GM18505 (cell line): ENCODE data around the gene BHMT.

Experiments used
- ATAC-seq: cut with Tn5 transposase; IDR thresholded peaks from one replicate; pipeline ENCODE4 v1.9.1; 2021; ENCODE audit not compliant: unreplicated experiment
- POLR2A ChIP-seq: IDR thresholded peaks from 4 replicates; pipeline ENCODE4 v1.6.1; 2011; ENCODE audit warnings: borderline replicate concordance; ENCODE audit not compliant: insufficient read depth, insufficient read length; ENCODE audit errors: extremely low read depth

BHMT gene

DNA sequence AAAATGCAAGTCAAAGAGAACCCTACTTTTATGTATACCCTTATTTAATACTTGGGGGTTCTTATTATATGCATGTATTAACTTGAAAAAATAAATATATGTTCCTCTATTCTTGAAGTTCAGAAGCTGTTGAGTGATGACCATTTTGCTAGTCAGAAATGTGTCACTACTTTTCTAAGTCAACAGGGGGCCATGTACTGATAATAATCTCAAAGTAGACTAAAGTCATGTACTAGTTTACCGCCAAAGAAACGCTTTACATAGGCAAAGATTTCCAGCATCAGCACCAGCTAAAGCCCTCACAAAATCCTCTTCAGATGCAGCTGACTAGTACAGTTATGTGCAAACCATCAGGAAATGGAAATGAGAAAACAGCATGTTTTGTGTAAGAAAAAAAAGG is 5.7 kb upstream of the BHMT start:
- ATAC-seq = no peak
- no peak for TF ChIP-seq POLR2A

DNA sequence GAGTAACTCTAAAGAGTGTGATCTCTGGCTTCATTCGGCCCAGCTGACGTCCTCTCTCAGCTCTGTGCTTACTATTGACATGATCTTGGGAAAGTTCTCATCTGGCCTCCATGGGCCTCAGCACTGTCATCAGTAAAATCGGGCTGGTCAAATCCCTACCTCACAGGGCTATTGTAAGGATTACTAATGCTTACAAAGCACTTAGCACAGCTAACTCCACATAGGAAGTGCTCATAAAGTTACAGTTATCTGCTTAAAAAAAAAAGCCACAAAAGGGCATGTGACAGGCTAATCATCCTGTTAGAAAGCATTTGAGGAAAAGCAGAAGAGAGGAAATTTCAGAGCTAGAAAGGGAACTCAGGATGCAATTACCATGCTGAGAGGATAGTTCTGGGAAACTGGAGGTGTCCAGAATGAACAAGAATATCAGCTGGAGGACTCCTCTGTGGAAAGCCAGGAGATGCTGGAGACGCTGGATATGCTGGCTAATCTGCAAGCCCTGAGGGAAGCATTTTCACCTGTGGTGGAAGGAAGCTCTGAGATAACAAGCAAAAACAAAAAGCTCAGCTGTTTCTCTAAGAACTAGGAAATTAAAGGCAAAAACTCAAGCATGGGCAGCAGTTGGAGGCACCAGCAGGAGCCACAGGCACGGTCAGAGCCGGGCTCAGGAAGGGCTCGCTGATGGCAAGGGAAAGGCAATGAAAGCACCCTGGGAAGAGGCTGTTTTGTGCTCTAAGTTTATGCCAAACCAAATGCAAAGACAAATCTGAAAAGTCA is 4.4 kb upstream of the BHMT start:
- no peak for TF ChIP-seq POLR2A
- no peak for ATAC-seq

GRCh38 chr5:79108086-79108485 is 3.5 kb upstream of the BHMT start:
- no peak for TF ChIP-seq POLR2A
- no peak for ATAC-seq

- no peak for ATAC-seq
- no peak for TF ChIP-seq POLR2A
Measured at GRCh38 chr5:79108792-79109191, 2.8 kb upstream of the BHMT start.

DNA sequence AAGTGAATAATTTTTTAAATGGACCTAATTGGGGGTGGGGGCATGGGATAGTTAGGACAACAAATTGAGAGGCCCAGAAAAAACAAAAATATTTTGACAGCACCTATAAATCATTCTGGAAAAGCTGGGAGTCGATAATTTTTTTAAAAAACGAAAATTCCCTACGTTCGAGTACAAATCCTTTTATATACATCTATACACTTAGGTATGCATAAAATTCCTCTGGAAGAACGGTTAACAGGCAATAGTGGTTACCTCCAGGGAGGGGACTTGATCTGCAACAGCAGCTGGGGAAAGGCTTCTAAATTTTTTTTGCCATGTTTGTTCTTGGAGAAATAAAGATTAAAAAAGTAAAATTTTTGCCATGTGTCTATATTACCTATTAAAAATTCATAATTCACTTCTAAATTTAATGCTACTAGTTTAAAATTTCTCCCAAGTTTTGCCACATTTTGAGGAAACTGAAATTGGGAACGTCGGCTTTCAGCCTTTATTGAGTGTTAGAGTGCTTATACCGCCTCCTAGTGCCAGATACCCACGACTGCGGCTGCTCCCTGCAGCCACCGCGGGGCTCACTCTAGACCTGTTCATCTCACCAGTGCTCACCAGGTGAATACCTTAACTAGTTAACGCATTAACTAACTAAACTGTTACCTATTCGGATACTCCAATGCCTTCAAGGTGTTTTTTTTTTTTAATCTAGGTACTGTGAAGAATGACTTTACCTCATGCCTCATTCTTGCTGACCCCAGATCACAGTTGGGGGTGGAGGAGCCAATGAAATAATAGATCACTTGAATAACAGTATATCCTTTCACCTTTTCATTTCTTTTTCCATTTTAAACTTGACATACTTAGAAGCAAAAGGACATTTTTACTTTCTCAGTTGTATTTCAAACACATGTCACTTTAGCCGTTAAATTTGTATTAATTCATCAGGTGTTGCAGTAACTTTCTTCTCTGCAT is 1.8 kb upstream of the BHMT start:
- TF ChIP-seq POLR2A = no peak
- no peak for ATAC-seq

DNA sequence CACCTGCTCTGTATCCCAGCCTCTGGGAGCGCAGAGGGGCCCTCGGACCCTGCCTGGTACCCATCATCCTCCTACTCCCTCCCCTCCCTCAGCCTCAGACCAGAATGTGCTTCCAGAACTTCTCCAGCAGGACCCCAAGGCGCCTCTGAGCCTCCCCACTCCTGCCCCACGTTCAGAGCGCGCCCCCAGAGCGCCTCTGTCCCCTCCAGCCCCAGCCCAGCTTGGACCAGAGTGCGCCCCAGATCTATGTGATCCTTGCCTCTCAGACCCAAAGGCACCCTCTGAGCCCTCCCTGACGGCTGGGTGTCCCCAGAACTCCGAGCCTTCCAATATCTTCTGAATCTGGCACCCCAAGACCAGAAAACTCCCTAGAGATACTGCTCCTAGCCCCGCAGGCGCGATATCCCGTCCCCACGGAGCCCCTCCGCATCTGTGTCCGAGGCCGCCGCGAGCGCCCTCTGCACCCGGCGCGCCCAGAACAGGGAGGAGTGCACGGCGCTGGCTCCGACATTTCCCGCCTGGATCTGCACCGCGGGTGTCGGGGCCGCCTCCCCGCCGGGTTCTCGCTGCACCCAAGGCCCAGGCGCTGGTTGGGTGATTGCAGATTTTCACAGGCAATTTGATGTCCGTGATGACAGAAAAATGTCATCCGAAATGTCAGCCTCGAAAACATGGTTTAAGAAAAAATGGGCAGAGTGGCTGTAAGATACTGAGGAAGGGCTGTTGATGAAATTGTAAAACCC is 522 bp downstream of the BHMT start:
- no peak for TF ChIP-seq POLR2A

GRCh38 chr5:79112703-79113058 is 1.1 kb downstream of the BHMT start:
- TF ChIP-seq POLR2A = no peak
- no peak for ATAC-seq

More for the DNA sequence above, 522 bp downstream of the BHMT start:
- no peak for ATAC-seq

DNA sequence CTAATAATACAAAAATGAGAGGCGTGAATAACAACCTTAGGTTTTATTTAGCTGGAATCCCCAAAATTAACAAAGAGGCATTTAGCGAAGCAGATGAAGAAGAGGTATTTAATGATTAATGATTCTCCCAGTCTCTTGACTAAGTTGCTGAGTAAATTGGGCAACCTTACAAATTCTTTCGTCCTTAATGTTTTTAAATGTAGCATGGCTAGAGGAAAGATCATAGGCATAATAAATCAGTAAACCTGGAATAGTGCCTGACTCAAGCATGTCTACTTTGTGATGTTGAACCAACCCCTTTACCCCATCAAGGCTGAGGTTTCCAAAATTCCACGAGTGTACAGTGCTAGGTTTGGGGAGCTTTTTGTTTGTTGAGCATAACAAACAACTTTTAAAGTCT is 7.9 kb downstream of the BHMT start:
- TF ChIP-seq POLR2A = no peak
- no peak for ATAC-seq

DNA sequence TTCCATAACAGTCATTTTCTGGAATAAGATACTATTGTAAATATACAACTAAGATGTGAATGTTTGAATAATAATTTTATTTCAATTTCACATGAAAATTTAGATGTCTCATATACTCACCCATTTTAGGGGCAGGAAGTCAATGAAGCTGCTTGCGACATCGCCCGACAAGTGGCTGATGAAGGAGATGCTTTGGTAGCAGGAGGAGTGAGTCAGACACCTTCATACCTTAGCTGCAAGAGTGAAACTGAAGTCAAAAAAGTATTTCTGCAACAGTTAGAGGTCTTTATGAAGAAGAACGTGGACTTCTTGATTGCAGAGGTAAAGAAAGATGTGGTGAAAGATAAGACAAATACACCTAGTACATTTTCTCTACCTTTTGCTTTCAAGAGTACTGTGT is 8.6 kb downstream of the BHMT start:
- TF ChIP-seq POLR2A = no peak
- ATAC-seq = no peak

GRCh38 chr5:79122973-79123372 is 11.4 kb downstream of the BHMT start:
- no peak for TF ChIP-seq POLR2A
- ATAC-seq = no peak

- no peak for TF ChIP-seq POLR2A
- ATAC-seq = no peak
Measured at GRCh38 chr5:79124607-79125006, 13.0 kb downstream of the BHMT start.

DNA sequence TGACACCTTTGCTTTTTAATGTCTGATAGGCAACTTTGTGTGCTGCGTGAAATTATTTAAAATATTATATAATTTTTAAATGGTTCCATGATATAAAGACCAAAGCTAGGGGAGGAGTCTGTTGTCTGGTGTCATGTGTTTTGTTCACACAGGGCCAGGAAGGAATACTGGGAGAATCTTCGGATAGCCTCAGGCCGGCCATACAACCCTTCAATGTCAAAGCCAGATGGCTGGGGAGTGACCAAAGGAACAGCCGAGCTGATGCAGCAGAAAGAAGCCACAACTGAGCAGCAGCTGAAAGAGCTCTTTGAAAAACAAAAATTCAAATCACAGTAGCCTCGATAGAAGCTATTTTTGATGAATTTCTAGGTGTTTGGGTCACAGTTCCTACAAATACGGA is 19.2 kb downstream of the BHMT start:
- ATAC-seq = no peak
- no peak for TF ChIP-seq POLR2A

- no peak for TF ChIP-seq POLR2A
- no peak for ATAC-seq
Measured at GRCh38 chr5:79133121-79133656, 21.6 kb downstream of the BHMT start.
